Trophoblast cell (in vitro differentiated cells and primary cell): ENCODE data around the gene TJP3.

Experiments
- DNase-seq, 2 donors: peaks; one replicate each; pipeline ENCODE4 v3.0.0-alpha.2; 2016
- H2AFZ ChIP-seq: 2 replicates; pipeline ENCODE4 v1.6.1; 2013; ENCODE audit warnings: low read length, moderate library complexity, mild to moderate bottlenecking; ENCODE audit not compliant: insufficient read depth, poor library complexity
- H2AK5ac ChIP-seq: 2 replicates; pipeline ENCODE4 v1.6.1; 2013; ENCODE audit warnings: mild to moderate bottlenecking, low read length
- H2BK120ac ChIP-seq: 2 replicates; pipeline ENCODE4 v1.6.1; 2013; ENCODE audit warnings: low read length, mild to moderate bottlenecking, moderate library complexity; ENCODE audit not compliant: insufficient read depth, poor library complexity
- H2BK12ac ChIP-seq: 2 replicates; pipeline ENCODE4 v1.6.1; 2013; ENCODE audit warnings: mild to moderate bottlenecking, low read length, moderate library complexity
- H2BK5ac ChIP-seq: 2 replicates; pipeline ENCODE4 v1.6.1; 2013; ENCODE audit warnings: low read length, low read depth, moderate library complexity, mild to moderate bottlenecking; ENCODE audit not compliant: poor library complexity
- H3K14ac ChIP-seq: 2 replicates; pipeline ENCODE4 v1.6.1; 2013; ENCODE audit warnings: mild to moderate bottlenecking, low read length
- H3K18ac ChIP-seq: 2 replicates; pipeline ENCODE4 v1.6.1; 2013; ENCODE audit warnings: mild to moderate bottlenecking, low read length
- H3K23ac ChIP-seq: 2 replicates; pipeline ENCODE4 v1.6.1; 2013; ENCODE audit warnings: low read length
- H3K27ac ChIP-seq: 2 replicates; pipeline ENCODE4 v1.5.1; 2013; ENCODE audit warnings: low read depth, mild to moderate bottlenecking, inconsistent platforms, low read length, moderate library complexity
- H3K27me3 ChIP-seq: 2 replicates; pipeline ENCODE4 v1.6.1; 2013; ENCODE audit warnings: inconsistent platforms, mild to moderate bottlenecking, low read length, moderate library complexity; ENCODE audit not compliant: insufficient read depth
- H3K36me3 ChIP-seq, 2 experiments: 1 replicate in 1 of 2; 2 replicates in 1 of 2; pipeline ENCODE4 v1.6.1; 2013; ENCODE audit warnings: low read length in 2 of 2, mild to moderate bottlenecking in 2 of 2, moderate library complexity in 1 of 2; ENCODE audit not compliant: insufficient read depth in 2 of 2, control insufficient read depth in 1 of 2
- H3K4ac ChIP-seq: 2 replicates; pipeline ENCODE4 v1.6.1; 2013; ENCODE audit warnings: low read depth, mild to moderate bottlenecking, low read length, moderate library complexity
- H3K4me1 ChIP-seq, 2 experiments: 1 replicate in 1 of 2; 2 replicates in 1 of 2; pipeline ENCODE4 v1.6.1; 2013; ENCODE audit warnings: low read length in 2 of 2, mild to moderate bottlenecking in 2 of 2, moderate library complexity in 1 of 2; ENCODE audit not compliant: insufficient read depth in 2 of 2, control insufficient read depth in 1 of 2
- H3K4me2 ChIP-seq: 2 replicates; pipeline ENCODE4 v1.6.1; 2013; ENCODE audit warnings: inconsistent platforms, mild to moderate bottlenecking, low read length, moderate library complexity
- H3K4me3 ChIP-seq: 2 replicates; pipeline ENCODE4 v1.5.1; 2013; ENCODE audit warnings: mild to moderate bottlenecking, low read depth, low read length, inconsistent platforms
- H3K79me1 ChIP-seq: one replicate; pipeline ENCODE4 v1.6.1; 2013; ENCODE audit warnings: low read length
- H3K79me2 ChIP-seq: 2 replicates; pipeline ENCODE4 v1.6.1; 2013; ENCODE audit warnings: low read length, mild to moderate bottlenecking; ENCODE audit not compliant: control insufficient read depth, insufficient read depth, poor library complexity
- H3K9ac ChIP-seq: 2 replicates; pipeline ENCODE4 v1.6.1; 2013; ENCODE audit warnings: mild to moderate bottlenecking, low read length
- H3K9me3 ChIP-seq: 2 replicates; pipeline ENCODE4 v1.6.1; 2013; ENCODE audit warnings: low read depth, mild to moderate bottlenecking, control low read depth, inconsistent platforms, low read length; ENCODE audit not compliant: insufficient read depth
- H4K12ac ChIP-seq: 2 replicates; pipeline ENCODE4 v1.6.1; 2013; ENCODE audit warnings: low read depth, mild to moderate bottlenecking, low read length, moderate library complexity
- H4K8ac ChIP-seq: 2 replicates; pipeline ENCODE4 v1.6.1; 2013; ENCODE audit warnings: low read depth, mild to moderate bottlenecking, low read length, moderate library complexity
- H4K91ac ChIP-seq: one replicate; pipeline ENCODE4 v1.6.1; 2013; ENCODE audit warnings: low read depth, mild to moderate bottlenecking, low read length, moderate library complexity
- WGBS: extraction: QIAGEN DNeasy Blood & Tissue Kit; methylation state at CpG from one replicate; pipeline ENCODE4 v1.1.7; 2013; ENCODE audit warnings: missing lambda C conversion rate; ENCODE audit not compliant: insufficient read length, insufficient coverage; ENCODE audit errors: extremely low coverage; 5-methylcytosine and 5-hydroxymethylcytosine counted together

The TJP3 gene

DNA sequence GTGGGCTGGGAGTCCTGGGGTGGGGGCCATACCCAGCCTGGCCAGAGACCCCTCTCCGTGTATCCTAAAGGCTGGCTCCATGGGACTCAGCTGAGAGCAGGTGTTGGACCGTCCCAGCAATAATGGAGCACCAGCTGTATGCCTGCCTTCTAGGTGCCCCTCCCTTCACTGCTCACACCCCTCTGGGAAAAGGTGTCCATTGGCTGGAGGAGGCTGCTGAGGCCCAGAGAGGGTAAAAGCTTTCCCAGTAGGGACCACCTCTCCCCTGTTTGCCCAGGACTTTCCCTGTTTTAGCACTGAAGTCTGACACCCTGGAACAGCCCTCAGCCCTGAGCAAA is 67.2 kb downstream of the TJP3 start:
- H3K9ac ChIP-seq: no peak overlapping the region
- H3K36me3 ChIP-seq: no peaks in the 10 kb centered on the region
- no peak overlapping the region for H4K12ac ChIP-seq
- no peaks in the 10 kb centered on the region for H3K79me1 ChIP-seq
- H2BK12ac ChIP-seq: no peak overlapping the region
- no peak overlapping the region for H3K27ac ChIP-seq
- no peak overlapping the region for H3K18ac ChIP-seq
- no peak overlapping the region for H3K14ac ChIP-seq
- no peak overlapping the region for H2AFZ ChIP-seq
- H3K23ac ChIP-seq: no peak overlapping the region
- no peaks in the 10 kb centered on the region for H3K4me1 ChIP-seq
- H3K4ac ChIP-seq: no peak overlapping the region
- H3K4me3 ChIP-seq: no peak overlapping the region
- H4K91ac ChIP-seq: no peak overlapping the region
- peaks cover 4% of the 10 kb centered on the region for H3K9me3 ChIP-seq
- no peak overlapping the region for H2BK5ac ChIP-seq
- no peaks in the 10 kb centered on the region for H3K79me2 ChIP-seq
- H2AK5ac ChIP-seq: no peak overlapping the region
- no CpG with 5 or more reads among the region's 2 CpGs for WGBS
- no peak overlapping the region for H2BK120ac ChIP-seq
- no peaks in the 10 kb centered on the region for H3K27me3 ChIP-seq
- no peak for DNase-seq
- H4K8ac ChIP-seq: no peak overlapping the region
- H3K4me2 ChIP-seq: no peak overlapping the region

- Histone ChIP-seq H3K4me3 (no peak overlapping the region), H3K9ac (no peak overlapping the region), H3K9me3 (peaks cover 7% of the 10 kb centered on the region), H3K23ac (no peak overlapping the region), H3K27ac (no peak overlapping the region), H2BK120ac (no peak overlapping the region), H3K36me3 (no peaks in the 10 kb centered on the region), H3K14ac (no peak overlapping the region), H4K91ac (no peak overlapping the region), H3K27me3 (no peaks in the 10 kb centered on the region), H3K4me1 (no peaks in the 10 kb centered on the region), H3K4ac (no peak overlapping the region), H3K79me2 (no peaks in the 10 kb centered on the region), H3K18ac (no peak overlapping the region), H3K4me2 (no peak overlapping the region), H2AK5ac (no peak overlapping the region), H2BK5ac (no peak overlapping the region), H3K79me1 (no peaks in the 10 kb centered on the region), H4K8ac (no peak overlapping the region), H2AFZ (no peak overlapping the region), H2BK12ac (no peak overlapping the region), H4K12ac (no peak overlapping the region)
- whole genome bisulfite sequencing: no CpG with 5 or more reads among the region's 5 CpGs
- no peak for DNase-seq
These were observed 67.6 kb downstream of the TJP3 start for GRCh38 chr19:3775831-3776230.

DNA sequence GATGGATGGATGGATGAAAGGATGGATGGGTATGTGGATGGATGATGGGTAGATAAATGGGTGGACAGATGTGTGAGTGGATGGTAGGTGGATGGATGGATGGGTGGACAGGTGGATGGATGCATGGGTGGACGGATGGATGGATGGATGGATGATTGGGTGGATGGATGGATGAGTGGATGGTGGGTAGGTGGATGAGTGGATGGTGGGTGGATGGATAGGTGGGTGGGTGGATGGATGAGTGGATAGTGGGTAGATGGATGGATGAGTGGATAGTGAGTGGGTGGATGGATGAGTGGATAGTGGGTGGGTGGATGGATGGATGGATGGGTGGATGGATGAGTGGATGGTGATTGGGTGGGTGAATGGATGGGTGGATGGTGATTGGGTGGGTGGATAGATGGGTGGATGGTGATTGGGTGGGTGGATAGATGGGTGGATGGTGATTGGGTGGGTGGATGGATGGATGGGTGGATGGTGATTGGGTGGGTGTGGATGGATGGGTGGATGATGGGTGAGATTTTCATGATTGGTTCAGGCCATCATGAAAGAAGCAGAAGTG is 68.4 kb downstream of the TJP3 start:
- WGBS: no CpG with 5 or more reads among the region's 1 CpG
- Histone ChIP-seq H4K8ac (no peak overlapping the region), H3K4me2 (no peak overlapping the region), H3K27ac (no peak overlapping the region), H3K18ac (no peak overlapping the region), H3K23ac (no peak overlapping the region), H4K12ac (no peak overlapping the region), H2AFZ (no peak overlapping the region), H2BK120ac (no peak overlapping the region), H3K9me3 (peaks cover 11% of the 10 kb centered on the region), H3K79me1 (no peaks in the 10 kb centered on the region), H2AK5ac (no peak overlapping the region), H3K4me1 (no peaks in the 10 kb centered on the region), H4K91ac (no peak overlapping the region), H3K9ac (no peak overlapping the region), H3K4me3 (no peak overlapping the region), H3K36me3 (no peaks in the 10 kb centered on the region), H3K79me2 (no peaks in the 10 kb centered on the region), H2BK5ac (no peak overlapping the region), H3K14ac (no peak overlapping the region), H2BK12ac (no peak overlapping the region), H3K27me3 (peaks cover 3% of the 10 kb centered on the region), H3K4ac (no peak overlapping the region)
- DNase-seq: no peak

DNA sequence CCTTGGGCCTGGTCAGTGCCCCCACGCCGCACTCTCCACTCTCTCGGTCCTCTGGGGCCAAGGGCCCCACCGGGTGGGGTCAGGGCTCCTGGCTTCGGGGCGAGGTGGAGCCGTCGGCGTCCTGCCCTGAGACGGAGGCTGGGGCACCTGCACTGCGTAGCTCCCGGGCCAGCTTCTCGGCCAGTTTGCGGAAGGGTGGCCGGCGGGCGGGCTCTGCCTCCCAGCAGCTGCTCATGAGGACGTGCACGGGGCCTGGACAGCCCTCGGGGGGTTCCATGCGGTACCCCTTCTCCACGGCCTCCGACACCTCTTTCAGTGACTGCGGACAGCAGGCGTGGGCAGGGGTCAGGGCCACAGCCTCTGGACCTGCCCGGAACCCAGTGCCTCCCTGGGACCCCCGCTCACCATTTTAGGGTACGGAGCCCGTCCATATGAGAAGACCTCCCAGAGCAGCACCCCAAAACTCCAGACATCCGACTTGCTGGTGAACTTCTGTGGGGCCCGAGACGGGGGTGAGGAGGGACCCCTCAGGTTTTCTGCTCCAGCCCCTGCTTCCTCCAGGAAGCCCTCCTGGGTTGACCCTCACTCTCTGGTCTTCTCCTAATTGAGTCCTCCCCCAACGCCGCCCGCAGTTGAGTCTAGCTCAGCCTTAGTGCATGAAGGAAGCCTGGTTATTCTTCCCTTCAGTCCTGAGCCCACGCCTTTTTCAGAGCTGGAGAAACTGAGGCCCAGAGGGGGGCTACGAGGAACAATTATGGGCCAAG is 70.1 kb downstream of the TJP3 start:
- Histone ChIP-seq H2BK5ac (no peak overlapping the region), H3K23ac (no peak overlapping the region), H4K8ac (no peak overlapping the region), H2AFZ (no peak overlapping the region), H3K14ac (no peak overlapping the region), H2BK120ac (no peak overlapping the region), H2AK5ac (no peak overlapping the region), H3K4ac (no peak overlapping the region), H3K9ac (no peak overlapping the region), H4K12ac (no peak overlapping the region), H3K9me3 (peaks cover 25% of the 10 kb centered on the region), H3K27ac (no peak overlapping the region), H2BK12ac (no peak overlapping the region), H3K4me1 (no peaks in the 10 kb centered on the region), H3K27me3 (peaks cover 3% of the 10 kb centered on the region), H3K4me2 (no peak overlapping the region), H3K4me3 (no peak overlapping the region), H3K79me2 (no peaks in the 10 kb centered on the region), H3K18ac (no peak overlapping the region), H4K91ac (no peak overlapping the region), H3K79me1 (no peaks in the 10 kb centered on the region), H3K36me3 (no peaks in the 10 kb centered on the region)
- DNase-seq: no peak
- no CpG with 5 or more reads among the region's 37 CpGs for WGBS
